Left ventricle myocardium inferior (tissue), 1 donor: ENCODE measurements around the gene DNM3. TPM values are rescaled to one million over a fixed set of nuclear protein-coding genes. Genes with fewer than 3 reads are reported as not detected.

ENCODE experiments used
- DNase-seq: peaks from one replicate; pipeline ENCODE4 v3.0.0-alpha.2; 2020
- H3K27ac ChIP-seq: fragments of 200-600 bp; replicated peaks from 2 replicates; pipeline ENCODE4 v1.8.0; 2021
- H3K27me3 ChIP-seq: fragments of 200-600 bp; 2 replicates; pipeline ENCODE4 v1.8.0; 2021; ENCODE audit warnings: low read depth
- H3K36me3 ChIP-seq: fragments of 200-600 bp; 2 replicates; pipeline ENCODE4 v1.8.0; 2021
- H3K4me1 ChIP-seq: fragments of 200-600 bp; 2 replicates; pipeline ENCODE4 v1.8.0; 2021
- H3K4me3 ChIP-seq: fragments of 200-600 bp; 2 replicates; pipeline ENCODE4 v1.8.0; 2021; ENCODE audit warnings: mild to moderate bottlenecking, moderate library complexity
- H3K9me3 ChIP-seq: fragments of 200-600 bp; replicated peaks from 2 replicates; pipeline ENCODE4 v1.8.0; 2021
- intact Hi-C: fragments of 100-400 bp; cut with micrococcal nuclease; formaldehyde crosslinking; loops from one replicate; pipeline ENCODE4 v1.11.0; 2022
- total RNA-seq: library from RNA; stranded (reverse); fragmentation: NEBNext Ultra II Directional; extraction: Animal tissue kit (Norgen Biotek cat#: 25700); gene quantifications from one replicate; pipeline ENCODE4 v1.2.1, GENCODE V29; 2021
- TF ChIP-seq, protein P1 (sequence below): fragments of 200-600 bp; IDR thresholded peaks from 2 replicates; pipeline ENCODE4 v1.8.0; 2021; ENCODE audit warnings: antibody characterized with exemption, mild to moderate bottlenecking, borderline replicate concordance
- donor health status: DM: no; HTN: yes; CAD: no; lungs with severe emphysema.

Gene DNM3
- total RNA-seq, 1 donor from 2014 or later: 1.2 TPM

DNA sequence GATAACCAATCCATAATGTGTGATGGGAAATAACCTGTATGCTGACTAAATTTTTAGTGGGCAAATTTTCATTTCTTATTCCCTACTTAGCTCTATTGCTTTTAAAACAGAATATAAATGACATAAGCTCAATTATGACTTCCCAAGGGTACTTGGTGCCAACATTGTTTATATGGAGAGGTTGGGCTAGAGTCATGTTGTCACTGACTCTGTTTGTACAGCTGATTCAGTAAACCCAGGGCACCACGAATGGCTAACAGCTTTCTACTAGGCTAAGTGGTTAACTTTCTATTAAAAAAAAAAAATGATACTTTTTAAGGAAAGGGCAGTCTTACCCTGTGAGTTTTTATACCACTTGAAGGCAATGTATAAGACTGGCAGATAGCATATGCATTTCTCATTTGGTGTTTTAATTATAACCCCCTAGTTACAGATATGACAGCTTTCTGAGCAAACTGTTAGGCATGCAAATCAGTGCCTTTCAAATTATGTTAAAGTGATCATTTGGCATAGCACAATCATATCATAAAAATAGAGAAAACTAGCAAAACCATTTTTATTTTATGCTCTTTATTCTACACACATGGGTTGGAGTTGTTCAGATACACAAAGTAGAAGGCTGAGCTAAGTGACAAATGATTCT, 147.1 kb downstream of the DNM3 start:
- intact Hi-C loops: no loop called here

DNA sequence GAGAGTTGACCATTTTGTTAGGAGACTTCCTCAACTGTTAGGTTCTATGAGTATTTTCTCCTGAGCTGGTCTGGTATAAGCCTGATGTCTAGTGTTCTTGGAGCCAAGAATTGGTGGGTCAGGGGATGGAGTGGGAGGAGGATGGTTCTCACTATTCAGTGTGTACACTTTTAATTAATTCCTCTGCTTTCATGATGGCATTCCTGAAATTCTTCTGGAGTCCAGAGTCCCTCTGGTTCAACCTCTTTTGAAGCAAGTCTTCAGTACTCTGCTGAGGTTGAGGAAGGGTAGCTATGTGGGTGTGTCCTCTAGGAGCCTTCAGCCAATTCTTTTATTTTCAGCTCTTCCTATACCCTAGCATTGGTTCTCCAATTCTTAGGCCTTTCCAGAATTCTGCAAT, 149.1 kb downstream of the DNM3 start:
- Histone ChIP-seq H3K36me3 (peaks cover 5% of the 10 kb centered on the region), H3K27me3 (no peaks in the 10 kb centered on the region), H3K4me1 (no peaks in the 10 kb centered on the region), H3K9me3 (no peaks in the 10 kb centered on the region), H3K27ac (no peak overlapping the region), H3K4me3 (no peak overlapping the region)
- intact Hi-C loops: no loop called here
- no peak for DNase-seq
- TF ChIP-seq, protein P1, sequence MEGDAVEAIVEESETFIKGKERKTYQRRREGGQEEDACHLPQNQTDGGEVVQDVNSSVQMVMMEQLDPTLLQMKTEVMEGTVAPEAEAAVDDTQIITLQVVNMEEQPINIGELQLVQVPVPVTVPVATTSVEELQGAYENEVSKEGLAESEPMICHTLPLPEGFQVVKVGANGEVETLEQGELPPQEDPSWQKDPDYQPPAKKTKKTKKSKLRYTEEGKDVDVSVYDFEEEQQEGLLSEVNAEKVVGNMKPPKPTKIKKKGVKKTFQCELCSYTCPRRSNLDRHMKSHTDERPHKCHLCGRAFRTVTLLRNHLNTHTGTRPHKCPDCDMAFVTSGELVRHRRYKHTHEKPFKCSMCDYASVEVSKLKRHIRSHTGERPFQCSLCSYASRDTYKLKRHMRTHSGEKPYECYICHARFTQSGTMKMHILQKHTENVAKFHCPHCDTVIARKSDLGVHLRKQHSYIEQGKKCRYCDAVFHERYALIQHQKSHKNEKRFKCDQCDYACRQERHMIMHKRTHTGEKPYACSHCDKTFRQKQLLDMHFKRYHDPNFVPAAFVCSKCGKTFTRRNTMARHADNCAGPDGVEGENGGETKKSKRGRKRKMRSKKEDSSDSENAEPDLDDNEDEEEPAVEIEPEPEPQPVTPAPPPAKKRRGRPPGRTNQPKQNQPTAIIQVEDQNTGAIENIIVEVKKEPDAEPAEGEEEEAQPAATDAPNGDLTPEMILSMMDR: no peak

More for the DNA sequence above, 147.1 kb downstream of the DNM3 start:
- Histone ChIP-seq H3K4me3 (no peak overlapping the region), H3K9me3 (no peaks in the 10 kb centered on the region), H3K27me3 (no peaks in the 10 kb centered on the region), H3K27ac (no peak overlapping the region), H3K4me1 (peaks cover 11% of the 10 kb centered on the region), H3K36me3 (peaks cover 5% of the 10 kb centered on the region)
- no peak for DNase-seq
- TF ChIP-seq, protein P1: no peak

DNA sequence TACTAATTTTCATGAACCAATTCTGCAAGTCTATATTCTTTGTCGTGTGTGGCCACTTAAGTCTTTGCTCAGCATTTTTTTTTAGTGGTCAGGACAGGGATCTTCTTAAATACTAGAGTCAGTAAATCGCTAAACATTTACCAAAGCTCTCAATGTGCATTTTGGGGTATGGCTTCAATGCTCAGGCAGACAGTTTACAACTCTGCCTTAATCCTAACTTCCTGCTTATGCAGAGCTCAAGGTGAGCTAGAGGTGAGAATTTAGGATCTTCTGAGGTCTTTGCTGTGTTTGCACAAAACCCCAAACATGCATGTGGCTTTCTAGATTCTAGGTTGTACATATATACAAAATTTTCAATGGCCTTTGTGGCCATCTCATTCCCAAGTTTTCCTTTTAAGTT, 153.0 kb downstream of the DNM3 start:
- DNase-seq: no peak
- intact Hi-C loops: no loop called here
- Histone ChIP-seq H3K36me3 (no peaks in the 10 kb centered on the region), H3K27me3 (no peaks in the 10 kb centered on the region), H3K27ac (no peak overlapping the region), H3K4me3 (no peak overlapping the region), H3K9me3 (no peaks in the 10 kb centered on the region), H3K4me1 (no peaks in the 10 kb centered on the region)
- TF ChIP-seq, protein P1: no peak

DNA sequence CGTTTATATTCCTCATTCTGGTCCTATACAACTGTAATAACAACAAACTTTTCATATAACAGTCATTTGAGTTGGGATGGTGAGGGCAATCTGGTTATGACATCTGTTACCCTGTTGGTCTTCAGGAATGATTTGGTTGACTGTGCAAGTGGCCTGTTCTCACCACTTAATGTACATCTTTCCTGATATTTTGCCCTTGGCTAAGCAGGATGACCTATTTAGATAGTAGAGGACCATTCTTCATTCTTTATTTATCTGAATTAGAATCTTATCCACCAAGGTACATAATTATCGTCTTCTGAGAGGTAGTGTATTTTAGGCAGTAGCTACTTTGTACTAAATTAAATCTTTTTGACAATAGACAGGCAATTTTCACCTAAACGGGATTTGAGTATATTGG, 154.3 kb downstream of the DNM3 start:
- H3K27me3 ChIP-seq: no peaks in the 10 kb centered on the region
- H3K9me3 ChIP-seq: no peaks in the 10 kb centered on the region
- DNase-seq: no peak
- no peak overlapping the region for H3K27ac ChIP-seq
- no peaks in the 10 kb centered on the region for H3K4me1 ChIP-seq
- intact Hi-C loops: no loop called here
- H3K4me3 ChIP-seq: no peak overlapping the region
- H3K36me3 ChIP-seq: no peaks in the 10 kb centered on the region
- TF ChIP-seq, protein P1: no peak

DNA sequence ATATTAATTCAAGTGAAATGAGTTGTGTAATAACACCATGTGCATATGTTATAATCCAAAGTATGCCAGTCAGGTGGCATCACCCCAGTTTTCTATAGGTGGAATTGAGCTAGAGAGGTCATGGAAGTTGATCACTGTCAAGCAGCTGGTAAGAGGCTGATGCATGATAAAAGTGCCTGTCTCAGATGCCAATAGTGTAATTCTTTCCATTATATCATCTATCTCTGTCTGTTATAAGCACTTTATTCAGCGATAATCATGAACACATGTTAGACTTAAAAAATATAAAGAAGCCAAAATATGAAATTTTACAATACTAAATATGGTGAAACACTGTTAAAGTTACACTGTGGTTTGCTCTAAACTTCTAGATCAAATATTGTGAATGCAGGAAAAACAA, 156.6 kb downstream of the DNM3 start:
- DNase-seq: no peak
- H3K27ac ChIP-seq: no peak overlapping the region
- no peaks in the 10 kb centered on the region for H3K27me3 ChIP-seq
- no peaks in the 10 kb centered on the region for H3K4me1 ChIP-seq
- no peaks in the 10 kb centered on the region for H3K9me3 ChIP-seq
- TF ChIP-seq, protein P1: no peak
- intact Hi-C loops: no loop called here
- no peak overlapping the region for H3K4me3 ChIP-seq
- H3K36me3 ChIP-seq: no peaks in the 10 kb centered on the region
